Muscle layer of duodenum (tissue), 2 donors: ENCODE measurements around the gene NOXRED1.
A peak's percentile ranks its signal among the peaks of the same experiment; 100 is the strongest.

Experiments
- H3K27ac ChIP-seq: one replicate; pipeline ENCODE4 v1.7.0; 2013; ENCODE audit warnings: mild to moderate bottlenecking, low read length
- H3K27me3 ChIP-seq: one replicate; pipeline ENCODE4 v1.7.0; 2013; ENCODE audit warnings: low read depth, mild to moderate bottlenecking, control low read depth, low read length
- H3K36me3 ChIP-seq, 2 donors: one replicate each; pipeline ENCODE4 v1.7.0; 2013; ENCODE audit warnings: low read length in 2 of 2, control low read depth in 1 of 2, mild to moderate bottlenecking in 1 of 2; ENCODE audit not compliant: insufficient read depth in 2 of 2, control insufficient read depth in 1 of 2
- H3K4me1 ChIP-seq, 2 donors: one replicate each; pipeline ENCODE4 v1.7.0; 2013; ENCODE audit warnings: low read length in 2 of 2, mild to moderate bottlenecking in 2 of 2, control low read depth in 1 of 2, moderate library complexity in 1 of 2; ENCODE audit not compliant: insufficient read depth in 2 of 2, control insufficient read depth in 1 of 2
- H3K4me3 ChIP-seq, 2 donors: one replicate each; pipeline ENCODE4 v1.7.0; 2013; ENCODE audit warnings: low read length in 2 of 2, low read depth in 1 of 2, mild to moderate bottlenecking in 1 of 2
- H3K9me3 ChIP-seq, 2 donors: one replicate each; pipeline ENCODE4 v1.7.0; 2013; ENCODE audit warnings: low read length in 2 of 2, control low read depth in 1 of 2, mild to moderate bottlenecking in 1 of 2; ENCODE audit not compliant: control insufficient read depth in 1 of 2
- donor health status: healthy.

NOXRED1 gene

DNA sequence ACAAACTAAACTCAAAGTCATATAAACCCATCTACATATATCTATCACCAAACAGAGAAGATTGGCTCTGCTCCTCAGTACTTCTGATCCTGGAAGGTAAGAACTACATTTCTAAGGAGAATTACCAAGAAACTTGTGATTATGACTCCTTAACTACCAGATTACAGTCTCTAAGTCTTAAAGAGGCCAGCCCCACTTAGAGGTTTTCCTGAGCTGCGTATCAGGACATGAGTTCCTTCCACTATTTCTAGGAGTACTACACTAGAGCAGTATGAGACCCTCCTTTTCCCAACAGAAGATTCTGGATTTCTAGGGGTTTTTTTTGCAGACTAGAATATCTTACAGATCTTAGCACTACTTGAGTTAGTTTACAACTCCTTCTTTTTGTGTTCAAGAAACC lies at the start of gene NOXRED1:
TSS of gene NOXRED1 (minus strand) at position 101 of the 400 bp plus-strand sequence. CDS start 634 bp downstream, outside the sequence.
- H3K36me3 ChIP-seq: peaks cover 49 to 71% of the 10 kb centered on the region in 2 donors
- H3K4me3 ChIP-seq: no peak within 1 kb of the TSS
- peaks cover 0 to 12% of the 10 kb centered on the region in 2 donors for H3K9me3 ChIP-seq
- no peaks in the 10 kb centered on the region for H3K27me3 ChIP-seq
- H3K27ac ChIP-seq: no peak within 1 kb of the TSS
- no peaks in the 10 kb centered on the region for H3K4me1 ChIP-seq

DNA sequence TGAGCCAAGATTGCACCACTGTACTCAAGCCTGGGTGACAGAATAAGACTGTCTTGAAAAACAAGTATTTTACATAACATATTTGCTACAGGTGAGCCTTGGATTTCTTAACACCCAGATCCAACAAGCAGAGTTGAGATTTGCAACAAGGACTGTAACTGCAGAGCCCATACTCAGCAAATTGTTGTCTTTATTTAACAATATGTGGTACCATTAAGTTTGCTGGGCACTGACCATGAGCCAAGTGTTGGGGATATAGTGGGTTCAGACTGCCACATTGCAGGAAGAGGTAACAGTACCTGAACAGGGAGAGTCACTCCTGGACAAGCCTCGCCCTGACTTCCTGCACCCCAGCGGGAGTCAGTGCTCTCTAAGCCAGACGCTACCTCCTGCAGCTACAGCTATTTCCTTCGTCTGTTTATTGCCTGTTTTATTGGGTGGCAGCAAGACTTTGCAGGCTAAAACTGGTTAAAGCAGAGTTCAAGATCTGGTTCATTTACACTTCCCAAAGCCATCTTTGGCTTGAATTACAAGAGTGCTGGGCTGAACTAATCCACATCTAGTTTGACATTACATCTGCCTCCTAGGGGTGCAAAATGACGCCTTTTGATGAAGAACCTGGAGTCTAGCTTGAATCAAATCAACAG lies 47.0 kb upstream of the NOXRED1 start:
- Histone ChIP-seq H3K27ac (no peak overlapping the region), H3K4me1 (no peaks in the 10 kb centered on the region), H3K27me3 (no peaks in the 10 kb centered on the region), H3K4me3 (no peak overlapping the region), H3K36me3 (peaks cover 33 to 42% of the 10 kb centered on the region in 2 donors), H3K9me3 (no peaks in the 10 kb centered on the region)

DNA sequence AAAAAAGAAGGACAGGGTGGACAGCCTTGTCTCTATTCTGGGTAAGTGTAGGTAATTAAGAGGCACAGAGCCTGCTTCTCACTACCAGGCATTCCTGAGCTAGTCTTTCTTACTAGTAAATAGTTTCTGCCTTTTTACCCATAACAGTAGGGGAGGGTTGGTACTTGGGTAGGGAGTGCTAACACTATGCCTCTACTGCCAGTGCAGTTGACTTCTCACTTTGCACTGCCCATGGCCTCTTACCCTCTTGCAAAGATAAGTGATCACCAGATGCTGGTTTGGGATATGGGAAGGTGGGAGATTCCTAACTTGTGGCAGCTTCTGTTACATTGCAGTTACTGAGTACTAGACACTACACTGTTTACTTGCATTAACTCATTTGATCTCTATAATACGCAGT lies 46.2 kb upstream of the NOXRED1 start:
- H3K4me3 ChIP-seq: no peak overlapping the region
- H3K36me3 ChIP-seq: peaks cover 41 to 50% of the 10 kb centered on the region in 2 donors
- no peak overlapping the region for H3K27ac ChIP-seq
- H3K4me1 ChIP-seq: no peaks in the 10 kb centered on the region
- no peaks in the 10 kb centered on the region for H3K9me3 ChIP-seq
- no peaks in the 10 kb centered on the region for H3K27me3 ChIP-seq

GRCh38 chr14:77469067-77469505 lies 45.8 kb upstream of the NOXRED1 start:
- Histone ChIP-seq H3K4me3 (no peak overlapping the region), H3K36me3 (peaks cover 45 to 55% of the 10 kb centered on the region in 2 donors), H3K27ac (no peak overlapping the region), H3K9me3 (no peaks in the 10 kb centered on the region), H3K4me1 (no peaks in the 10 kb centered on the region), H3K27me3 (no peaks in the 10 kb centered on the region)

- Histone ChIP-seq H3K36me3 (peaks cover 54 to 66% of the 10 kb centered on the region in 2 donors), H3K4me3 (no peak overlapping the region), H3K27ac (no peak overlapping the region), H3K4me1 (no peaks in the 10 kb centered on the region), H3K9me3 (no peaks in the 10 kb centered on the region), H3K27me3 (no peaks in the 10 kb centered on the region)
These were observed 44.5 kb upstream of the NOXRED1 start for GRCh38 chr14:77467801-77468200.

DNA sequence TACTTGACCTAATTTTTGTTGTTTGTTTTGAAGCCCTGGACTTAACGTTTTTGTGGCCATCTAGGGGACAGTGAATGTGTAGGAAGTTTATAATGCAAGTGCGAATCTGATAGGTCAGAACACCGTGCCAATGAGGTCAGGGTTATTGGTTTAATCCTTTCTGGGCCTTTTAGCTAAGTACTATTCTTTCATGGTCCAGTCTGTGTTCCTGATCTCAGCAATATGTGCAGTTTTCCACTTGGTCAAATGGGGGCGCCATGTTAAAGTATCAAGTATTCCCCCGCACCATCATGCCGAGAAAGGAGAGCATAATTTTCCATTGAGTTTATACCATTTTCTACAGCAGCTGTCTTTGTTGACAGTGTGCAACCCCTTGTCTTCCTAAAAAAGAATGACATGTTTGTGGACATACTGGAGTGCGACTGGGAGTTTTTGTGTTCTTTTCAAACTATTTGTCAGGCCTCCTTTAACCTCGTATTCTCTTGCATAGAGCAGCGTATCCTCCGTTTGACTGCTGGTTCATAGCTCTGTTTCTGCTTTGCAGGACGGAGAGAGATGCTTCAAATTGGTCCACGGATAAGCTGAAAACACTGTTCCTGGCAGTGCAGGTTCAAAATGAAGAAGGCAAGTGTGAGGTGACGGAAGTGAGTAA lies 35.9 kb upstream of the NOXRED1 start:
- H3K36me3 ChIP-seq: peaks cover 35 to 45% of the 10 kb centered on the region in 2 donors
- H3K4me3 ChIP-seq: peak overlapping the region; percentile 97
- peak overlapping the region; percentile 95 for H3K27ac ChIP-seq
- H3K4me1 ChIP-seq: peaks cover 20 to 26% of the 10 kb centered on the region in 2 donors
- no peaks in the 10 kb centered on the region for H3K27me3 ChIP-seq
- H3K9me3 ChIP-seq: no peaks in the 10 kb centered on the region

DNA sequence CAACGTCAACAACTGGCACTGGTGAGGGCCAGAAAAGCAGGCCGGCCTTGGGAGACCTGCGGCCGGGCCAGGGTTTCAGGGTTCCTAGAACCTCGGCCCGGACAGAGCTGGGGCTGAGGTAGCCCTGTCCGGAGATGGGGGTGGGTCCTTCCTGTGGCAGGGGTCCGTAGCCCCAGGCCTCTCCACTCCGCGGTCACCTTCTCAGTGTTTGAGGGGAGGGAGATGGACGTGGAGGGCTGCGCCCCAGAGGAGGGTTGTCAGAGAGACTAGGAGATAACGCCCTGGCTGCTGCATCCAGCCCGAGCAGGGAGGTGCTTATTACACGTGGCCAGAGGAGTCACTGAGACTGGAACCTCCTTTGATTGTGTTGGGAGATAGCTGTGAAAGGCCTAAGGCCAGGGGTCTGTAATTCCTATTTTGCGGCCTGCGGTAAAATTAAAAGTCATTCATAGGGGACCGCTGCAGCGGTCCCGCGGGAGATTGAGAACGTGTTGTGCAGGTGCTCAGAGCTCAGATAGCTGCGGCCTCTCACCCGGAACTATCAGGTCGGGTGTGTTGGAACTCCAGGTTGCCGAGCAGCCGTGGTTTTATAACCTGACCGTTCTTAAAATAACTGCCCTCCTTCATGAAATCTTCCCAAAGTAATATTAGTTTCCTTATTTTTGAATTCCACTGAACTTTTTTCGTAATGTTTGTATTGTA lies 35.1 kb upstream of the NOXRED1 start:
- Histone ChIP-seq H3K27me3 (no peaks in the 10 kb centered on the region), H3K4me3 (peak overlapping the region; percentile 97), H3K36me3 (peaks cover 29 to 37% of the 10 kb centered on the region in 2 donors), H3K27ac (peak overlapping the region; percentile 95), H3K9me3 (no peaks in the 10 kb centered on the region), H3K4me1 (peaks cover 20 to 26% of the 10 kb centered on the region in 2 donors)

DNA sequence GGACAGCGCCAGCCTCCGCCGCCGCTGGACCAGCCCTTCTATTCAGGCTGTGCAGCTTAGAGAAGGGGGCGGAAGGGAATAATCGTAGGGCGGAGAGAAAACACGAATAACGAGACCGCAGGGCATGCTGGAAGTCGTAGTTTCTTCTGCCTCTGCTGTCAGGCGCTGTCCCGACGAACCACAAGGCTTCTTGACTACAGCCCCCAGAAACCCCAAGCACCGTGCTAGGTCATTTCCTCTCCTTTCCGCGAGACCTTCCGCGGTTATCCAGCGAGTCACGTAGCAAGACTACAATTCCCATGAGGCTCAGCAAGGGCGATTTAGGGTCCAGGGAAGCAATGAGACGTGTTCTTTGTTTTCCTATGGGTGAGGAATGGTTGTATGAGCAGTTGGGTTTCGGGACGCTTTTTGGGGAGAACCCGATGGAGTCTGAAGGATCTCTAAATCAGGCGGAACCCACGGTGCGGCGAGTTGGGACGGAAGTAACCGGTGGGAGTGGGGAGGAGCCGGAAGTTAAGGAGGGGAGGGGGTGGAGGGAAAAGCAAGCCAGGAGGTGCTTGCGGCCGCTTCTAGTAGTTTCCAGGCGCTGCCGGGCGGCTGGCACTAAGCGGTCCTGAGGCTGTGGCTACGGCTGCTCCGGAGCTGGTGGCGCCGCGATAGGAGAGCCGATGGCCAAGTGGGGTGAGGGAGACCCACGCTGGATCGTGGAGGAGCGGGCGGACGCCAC lies 34.4 kb upstream of the NOXRED1 start, which contains the start of the genes AHSA1 and VIPAS39:
TSS of gene AHSA1 (plus strand) at position 572 of the 727 bp plus-strand sequence. CDS start at position 669, 97 bp downstream.
TSS of gene VIPAS39 (minus strand) at position 80 of the 727 bp plus-strand sequence. CDS start 3,499 bp downstream, outside the sequence.
- H3K4me3 ChIP-seq: peak within 1 kb of the TSS; percentile 97
- H3K36me3 ChIP-seq: peaks cover 25 to 34% of the 10 kb centered on the region in 2 donors
- H3K4me1 ChIP-seq: peaks cover 20 to 26% of the 10 kb centered on the region in 2 donors
- no peaks in the 10 kb centered on the region for H3K9me3 ChIP-seq
- peak within 1 kb of the TSS; percentile 95 for H3K27ac ChIP-seq
- no peaks in the 10 kb centered on the region for H3K27me3 ChIP-seq

DNA sequence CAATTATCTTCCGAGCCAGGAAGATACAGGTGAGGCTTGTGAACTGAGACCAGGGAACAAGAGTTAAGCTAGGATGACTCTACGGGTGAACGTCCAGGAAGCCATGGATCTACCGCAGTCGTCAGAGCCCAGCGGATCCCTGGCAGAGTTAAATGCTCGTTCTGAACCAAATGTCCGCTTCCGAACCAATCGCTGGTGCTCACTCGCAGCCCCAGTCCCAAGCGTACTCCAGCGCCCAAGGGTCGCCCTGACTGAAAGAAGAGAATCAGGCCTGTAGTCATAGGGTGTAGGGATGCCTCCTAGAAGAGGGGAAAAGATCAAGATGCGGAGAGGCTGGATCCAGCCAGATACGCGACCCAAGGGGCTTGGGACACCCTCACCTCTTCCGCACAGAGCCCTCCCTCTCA lies 33.8 kb upstream of the NOXRED1 start:
- H3K4me1 ChIP-seq: peaks cover 20 to 26% of the 10 kb centered on the region in 2 donors
- H3K4me3 ChIP-seq: peak overlapping the region; percentile 97
- peak overlapping the region; percentile 95 for H3K27ac ChIP-seq
- no peaks in the 10 kb centered on the region for H3K9me3 ChIP-seq
- no peaks in the 10 kb centered on the region for H3K27me3 ChIP-seq
- peaks cover 19 to 30% of the 10 kb centered on the region in 2 donors for H3K36me3 ChIP-seq

GRCh38 chr14:77455966-77456640 lies 32.8 kb upstream of the NOXRED1 start:
- Histone ChIP-seq H3K9me3 (no peaks in the 10 kb centered on the region), H3K4me1 (peaks cover 20 to 26% of the 10 kb centered on the region in 2 donors), H3K27me3 (no peaks in the 10 kb centered on the region), H3K36me3 (peaks cover 10 to 27% of the 10 kb centered on the region in 2 donors), H3K4me3 (peak overlapping the region; percentile 97), H3K27ac (no peak overlapping the region)
